ENCODE measurements around the gene HNRNPAB.
"Not testable (repeated sequence)": the region's sequence is repeated elsewhere in the genome, so short reads cannot be mapped to it uniquely, and the experiment has no call there.

The HNRNPAB gene

GRCh38 chr5:178244576-178244975 is 40.2 kb downstream of the HNRNPAB start:
- DNase-seq (ENCODE audit: low read depth in 2 of 2) = no peak

GRCh38 chr5:178245389-178245788 is 41.1 kb downstream of the HNRNPAB start:
- no peak for DNase-seq (ENCODE audit: low read depth in 2 of 2)

GRCh38 chr5:178246624-178247279 is 42.4 kb downstream of the HNRNPAB start:
- no peak for DNase-seq (ENCODE audit: low read depth in 2 of 2)

GRCh38 chr5:178247481-178248456 is 43.4 kb downstream of the HNRNPAB start:
- DNase-seq (ENCODE audit: low read depth in 2 of 2) = no peak

- no peak for DNase-seq (ENCODE audit: low read depth in 2 of 2)
Measured at GRCh38 chr5:178248750-178249149, 44.4 kb downstream of the HNRNPAB start.

- DNase-seq (ENCODE audit: low read depth in 2 of 2) = no peak
Measured at GRCh38 chr5:178249191-178249989, 45.1 kb downstream of the HNRNPAB start.

- DNase-seq (ENCODE audit: low read depth in 2 of 2) = no peak
Measured at GRCh38 chr5:178250263-178250662, 45.9 kb downstream of the HNRNPAB start.

GRCh38 chr5:178252258-178252657 is 47.9 kb downstream of the HNRNPAB start:
- DNase-seq (ENCODE audit: low read depth in 2 of 2) = no peak

GRCh38 chr5:178253632-178254031 is 49.3 kb downstream of the HNRNPAB start:
- not testable (repeated sequence) for DNase-seq (ENCODE audit: low read depth in 2 of 2)

- DNase-seq (ENCODE audit: low read depth in 2 of 2) = no peak
Measured at GRCh38 chr5:178256746-178257145, 52.4 kb downstream of the HNRNPAB start.

- DNase-seq (ENCODE audit: low read depth in 2 of 2) = no peak
Measured at GRCh38 chr5:178257650-178258049, 53.3 kb downstream of the HNRNPAB start.

GRCh38 chr5:178259623-178260536 is 55.5 kb downstream of the HNRNPAB start:
- no peak for DNase-seq (ENCODE audit: low read depth in 2 of 2)

All from fibroblast of skin of left biceps (primary cell).